HL-60 (cell line): ENCODE results near the gene DTWD2.

Source experiments
- GABPA ChIP-seq: IDR thresholded peaks from 2 replicates; pipeline ENCODE4 v1.6.1; 2012; ENCODE audit warnings: low read depth
- POLR2AphosphoS5 ChIP-seq: IDR thresholded peaks from 2 replicates; pipeline ENCODE4 v1.6.1; 2012; ENCODE audit warnings: low read depth
- SPI1 ChIP-seq: IDR thresholded peaks from 2 replicates; pipeline ENCODE4 v1.6.1; 2012; ENCODE audit warnings: low read depth, mild to moderate bottlenecking, borderline replicate concordance
- TF ChIP-seq, protein P1 (sequence below): IDR thresholded peaks from one replicate; pipeline ENCODE4 v1.5.1; 2011; ENCODE audit warnings: low read length, control low read depth, inconsistent platforms; ENCODE audit not compliant: insufficient read depth
- TF ChIP-seq, protein P2 (sequence below): IDR thresholded peaks from 2 replicates; pipeline ENCODE4 v1.6.1; 2012; ENCODE audit warnings: low read depth; ENCODE audit not compliant: insufficient replicate concordance

DNA sequence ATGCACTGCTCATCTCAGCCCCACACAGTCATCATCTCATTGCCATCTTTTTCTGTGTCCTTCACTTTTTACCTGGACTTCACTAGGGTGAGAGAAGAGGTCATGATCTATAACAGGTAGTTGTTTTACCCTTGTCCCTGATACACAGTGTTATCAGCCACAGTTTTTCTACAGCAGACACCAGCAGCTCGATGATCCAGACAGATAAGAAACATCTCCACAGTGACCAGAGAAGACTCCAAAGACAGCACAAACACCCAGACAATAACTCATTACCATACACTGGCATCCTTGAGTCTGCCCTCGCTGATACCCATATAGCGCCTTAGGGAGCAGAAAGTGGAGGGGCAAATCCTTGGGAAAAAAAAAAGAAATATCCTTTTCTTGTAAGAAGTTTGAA lies 194.1 kb downstream of the DTWD2 start:
- TF ChIP-seq, protein P1, sequence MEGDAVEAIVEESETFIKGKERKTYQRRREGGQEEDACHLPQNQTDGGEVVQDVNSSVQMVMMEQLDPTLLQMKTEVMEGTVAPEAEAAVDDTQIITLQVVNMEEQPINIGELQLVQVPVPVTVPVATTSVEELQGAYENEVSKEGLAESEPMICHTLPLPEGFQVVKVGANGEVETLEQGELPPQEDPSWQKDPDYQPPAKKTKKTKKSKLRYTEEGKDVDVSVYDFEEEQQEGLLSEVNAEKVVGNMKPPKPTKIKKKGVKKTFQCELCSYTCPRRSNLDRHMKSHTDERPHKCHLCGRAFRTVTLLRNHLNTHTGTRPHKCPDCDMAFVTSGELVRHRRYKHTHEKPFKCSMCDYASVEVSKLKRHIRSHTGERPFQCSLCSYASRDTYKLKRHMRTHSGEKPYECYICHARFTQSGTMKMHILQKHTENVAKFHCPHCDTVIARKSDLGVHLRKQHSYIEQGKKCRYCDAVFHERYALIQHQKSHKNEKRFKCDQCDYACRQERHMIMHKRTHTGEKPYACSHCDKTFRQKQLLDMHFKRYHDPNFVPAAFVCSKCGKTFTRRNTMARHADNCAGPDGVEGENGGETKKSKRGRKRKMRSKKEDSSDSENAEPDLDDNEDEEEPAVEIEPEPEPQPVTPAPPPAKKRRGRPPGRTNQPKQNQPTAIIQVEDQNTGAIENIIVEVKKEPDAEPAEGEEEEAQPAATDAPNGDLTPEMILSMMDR = no peak
- TF ChIP-seq POLR2AphosphoS5 = no peak
- no peak for TF ChIP-seq GABPA
- TF ChIP-seq, protein P2, sequence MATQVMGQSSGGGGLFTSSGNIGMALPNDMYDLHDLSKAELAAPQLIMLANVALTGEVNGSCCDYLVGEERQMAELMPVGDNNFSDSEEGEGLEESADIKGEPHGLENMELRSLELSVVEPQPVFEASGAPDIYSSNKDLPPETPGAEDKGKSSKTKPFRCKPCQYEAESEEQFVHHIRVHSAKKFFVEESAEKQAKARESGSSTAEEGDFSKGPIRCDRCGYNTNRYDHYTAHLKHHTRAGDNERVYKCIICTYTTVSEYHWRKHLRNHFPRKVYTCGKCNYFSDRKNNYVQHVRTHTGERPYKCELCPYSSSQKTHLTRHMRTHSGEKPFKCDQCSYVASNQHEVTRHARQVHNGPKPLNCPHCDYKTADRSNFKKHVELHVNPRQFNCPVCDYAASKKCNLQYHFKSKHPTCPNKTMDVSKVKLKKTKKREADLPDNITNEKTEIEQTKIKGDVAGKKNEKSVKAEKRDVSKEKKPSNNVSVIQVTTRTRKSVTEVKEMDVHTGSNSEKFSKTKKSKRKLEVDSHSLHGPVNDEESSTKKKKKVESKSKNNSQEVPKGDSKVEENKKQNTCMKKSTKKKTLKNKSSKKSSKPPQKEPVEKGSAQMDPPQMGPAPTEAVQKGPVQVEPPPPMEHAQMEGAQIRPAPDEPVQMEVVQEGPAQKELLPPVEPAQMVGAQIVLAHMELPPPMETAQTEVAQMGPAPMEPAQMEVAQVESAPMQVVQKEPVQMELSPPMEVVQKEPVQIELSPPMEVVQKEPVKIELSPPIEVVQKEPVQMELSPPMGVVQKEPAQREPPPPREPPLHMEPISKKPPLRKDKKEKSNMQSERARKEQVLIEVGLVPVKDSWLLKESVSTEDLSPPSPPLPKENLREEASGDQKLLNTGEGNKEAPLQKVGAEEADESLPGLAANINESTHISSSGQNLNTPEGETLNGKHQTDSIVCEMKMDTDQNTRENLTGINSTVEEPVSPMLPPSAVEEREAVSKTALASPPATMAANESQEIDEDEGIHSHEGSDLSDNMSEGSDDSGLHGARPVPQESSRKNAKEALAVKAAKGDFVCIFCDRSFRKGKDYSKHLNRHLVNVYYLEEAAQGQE = no peak
- TF ChIP-seq SPI1 = no peak
